Muscle layer of colon (tissue), 2 donors: ENCODE results near the gene BNIP2.
"Not testable (repeated sequence)": the region's sequence is repeated elsewhere in the genome, so short reads cannot be mapped to it uniquely, and the experiment has no call there.

Experiments
- H3K27ac ChIP-seq: one replicate; pipeline ENCODE4 v1.7.0; 2013; ENCODE audit warnings: low read depth, mild to moderate bottlenecking, low read length, moderate library complexity
- H3K27me3 ChIP-seq, 2 donors: one replicate each; pipeline ENCODE4 v1.7.0; 2013; ENCODE audit warnings: low read length in 2 of 2, mild to moderate bottlenecking in 2 of 2; ENCODE audit not compliant: insufficient read depth in 2 of 2, control insufficient read depth in 1 of 2
- H3K36me3 ChIP-seq: one replicate; pipeline ENCODE4 v1.7.0; 2013; ENCODE audit warnings: mild to moderate bottlenecking, low read length; ENCODE audit not compliant: insufficient read depth
- H3K4me1 ChIP-seq: one replicate; pipeline ENCODE4 v1.7.0; 2013; ENCODE audit warnings: mild to moderate bottlenecking, low read length; ENCODE audit not compliant: insufficient read depth
- H3K4me3 ChIP-seq, 2 donors: one replicate each; pipeline ENCODE4 v1.7.0; 2013; ENCODE audit warnings: low read length in 2 of 2, low read depth in 1 of 2, mild to moderate bottlenecking in 1 of 2, moderate library complexity in 1 of 2
- H3K9ac ChIP-seq: one replicate; pipeline ENCODE4 v1.7.0; 2013; ENCODE audit warnings: low read length
- H3K9me3 ChIP-seq: one replicate; pipeline ENCODE4 v1.7.0; 2013; ENCODE audit warnings: mild to moderate bottlenecking, low read length
- donor health status: abdominal sarcoma.
- donor health status: Adenocarcinoma of cecum.

BNIP2 gene

DNA sequence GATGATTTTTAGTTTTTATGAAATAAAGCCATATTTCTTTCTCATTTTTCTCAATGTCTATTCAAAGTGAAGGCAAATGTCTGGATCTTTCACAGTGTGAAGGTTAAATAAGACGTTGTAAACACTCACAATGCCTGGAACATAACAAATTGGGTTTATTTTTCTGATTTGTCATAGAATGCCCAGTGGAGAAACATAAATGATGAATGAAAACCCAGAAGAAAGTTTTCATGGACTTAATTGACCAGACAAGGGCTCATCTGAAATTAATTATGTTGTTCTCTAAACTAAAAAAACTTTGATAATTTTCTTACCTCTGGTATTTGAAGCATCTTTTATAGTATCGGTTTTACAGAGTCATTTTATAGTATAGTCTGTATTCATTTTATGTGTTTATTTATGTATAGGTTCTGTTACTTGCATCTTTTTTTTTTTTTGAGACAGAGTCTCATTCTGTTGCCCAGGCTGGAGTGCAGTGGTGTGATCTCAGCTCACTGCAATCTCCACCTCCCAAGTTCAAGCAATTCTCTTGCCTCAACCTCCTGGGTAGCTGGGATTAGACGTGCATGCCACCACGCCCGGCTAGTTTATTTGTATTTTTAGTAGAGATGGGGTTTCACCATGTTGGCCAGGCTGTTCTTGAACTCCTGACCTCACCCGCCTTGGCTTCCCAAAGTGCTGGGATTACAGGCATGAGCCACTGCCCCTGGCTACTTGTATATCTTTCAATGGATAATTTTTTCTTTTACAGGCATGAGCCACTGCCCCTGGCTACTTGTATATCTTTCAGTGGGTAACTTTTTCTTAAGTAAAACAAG is 15.1 kb upstream of the BNIP2 start:
- Histone ChIP-seq H3K27ac (no peak overlapping the region), H3K36me3 (no peaks in the 10 kb centered on the region), H3K27me3 (no peaks in the 10 kb centered on the region), H3K9me3 (no peaks in the 10 kb centered on the region), H3K9ac (no peak overlapping the region), H3K4me3 (no peak overlapping the region), H3K4me1 (no peaks in the 10 kb centered on the region)

DNA sequence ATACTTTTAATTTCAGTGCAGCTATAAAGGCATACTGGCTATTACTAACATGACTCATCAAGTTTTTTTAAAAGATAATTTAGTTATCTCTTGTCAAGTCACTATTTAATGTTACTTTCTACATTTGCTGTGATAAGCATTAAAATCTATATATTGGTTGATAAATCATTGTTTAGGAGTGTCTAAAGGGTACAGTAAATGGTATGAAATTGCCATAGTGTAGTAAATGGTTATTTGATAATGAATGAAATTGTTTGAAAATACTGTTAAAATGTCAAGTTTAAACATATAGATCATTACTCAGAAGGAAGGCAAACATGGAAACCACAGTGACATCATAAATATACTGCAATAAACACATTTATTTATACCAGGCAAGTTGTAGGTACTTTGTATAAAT is 13.2 kb upstream of the BNIP2 start:
- Histone ChIP-seq H3K4me1 (no peaks in the 10 kb centered on the region), H3K4me3 (no peak overlapping the region), H3K9ac (no peak overlapping the region), H3K27ac (no peak overlapping the region), H3K9me3 (no peaks in the 10 kb centered on the region), H3K27me3 (no peaks in the 10 kb centered on the region), H3K36me3 (no peaks in the 10 kb centered on the region)

DNA sequence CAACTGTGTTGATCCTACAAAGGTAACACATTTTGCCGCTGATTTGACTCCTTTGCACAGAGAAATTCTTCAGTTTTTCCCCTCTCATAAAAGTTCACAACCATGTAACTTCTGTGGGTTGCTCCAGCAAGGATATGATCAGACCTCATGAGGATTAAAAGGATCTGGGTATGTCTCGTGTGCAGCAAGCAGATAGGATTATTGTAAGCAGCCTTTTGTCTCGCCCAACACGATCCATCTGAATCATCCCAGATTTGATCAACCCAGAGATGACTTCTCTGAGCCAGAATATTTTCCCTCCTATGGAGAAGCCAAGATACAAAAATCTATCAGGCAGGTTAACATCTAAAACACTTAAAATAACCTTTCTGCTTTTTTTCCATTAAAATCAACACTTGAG is 12.8 kb upstream of the BNIP2 start:
- Histone ChIP-seq H3K9me3 (no peaks in the 10 kb centered on the region), H3K9ac (no peak overlapping the region), H3K4me1 (no peaks in the 10 kb centered on the region), H3K4me3 (no peak overlapping the region), H3K36me3 (no peaks in the 10 kb centered on the region), H3K27ac (no peak overlapping the region), H3K27me3 (no peaks in the 10 kb centered on the region)

DNA sequence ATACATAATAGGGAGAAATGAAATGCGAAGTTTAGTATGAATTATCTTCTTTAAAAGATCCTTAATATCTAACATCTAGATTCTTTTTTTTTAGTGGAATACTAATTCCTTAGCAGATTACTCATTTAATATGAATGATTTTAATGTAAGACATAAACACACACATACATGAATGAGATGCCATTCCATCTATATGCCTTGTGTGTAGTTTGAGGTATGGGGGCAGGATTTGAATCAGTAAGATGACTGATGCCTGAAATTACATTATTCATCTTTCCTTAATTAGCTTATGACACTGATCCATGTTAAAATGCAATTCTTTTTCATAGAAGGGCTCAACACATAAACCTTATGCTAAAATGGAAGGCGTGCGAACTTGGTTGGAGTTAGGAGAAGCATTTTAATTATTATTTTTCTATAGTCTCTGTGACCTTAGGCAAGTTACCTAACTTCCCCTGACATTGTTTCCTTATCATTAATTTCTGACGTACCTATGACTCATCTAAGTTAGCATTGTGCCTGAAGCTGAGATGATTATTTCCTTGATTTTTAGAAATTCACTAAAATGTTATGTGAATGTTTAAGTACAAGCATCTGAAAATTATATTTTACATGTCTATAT is 10.8 kb upstream of the BNIP2 start:
- Histone ChIP-seq H3K9ac (no peak overlapping the region), H3K9me3 (no peaks in the 10 kb centered on the region), H3K4me1 (no peaks in the 10 kb centered on the region), H3K4me3 (no peak overlapping the region), H3K27me3 (no peaks in the 10 kb centered on the region), H3K27ac (no peak overlapping the region), H3K36me3 (no peaks in the 10 kb centered on the region)

DNA sequence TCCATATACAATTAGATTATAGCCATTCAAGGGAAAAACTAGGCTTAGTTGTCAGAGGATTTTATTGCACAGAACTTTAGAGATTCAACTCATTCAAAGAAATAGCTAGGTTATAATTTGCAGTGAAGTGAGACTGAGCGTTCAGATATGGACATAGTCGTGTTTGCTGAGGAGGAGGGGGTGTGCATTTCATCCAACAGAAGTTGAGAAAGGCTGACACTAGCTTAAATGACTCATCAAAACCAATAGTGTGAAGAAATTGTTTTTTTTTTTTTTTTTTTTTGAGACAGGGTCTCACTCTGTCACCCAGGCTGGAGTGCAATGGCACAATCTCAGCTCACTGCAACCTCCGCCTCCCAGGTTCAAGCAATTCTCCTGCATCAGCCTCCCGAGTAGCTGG is 8.9 kb upstream of the BNIP2 start:
- not testable (repeated sequence) for H3K4me1 ChIP-seq, H3K9me3 ChIP-seq, H3K36me3 ChIP-seq, H3K27ac ChIP-seq, H3K9ac ChIP-seq, H3K27me3 ChIP-seq, H3K4me3 ChIP-seq

DNA sequence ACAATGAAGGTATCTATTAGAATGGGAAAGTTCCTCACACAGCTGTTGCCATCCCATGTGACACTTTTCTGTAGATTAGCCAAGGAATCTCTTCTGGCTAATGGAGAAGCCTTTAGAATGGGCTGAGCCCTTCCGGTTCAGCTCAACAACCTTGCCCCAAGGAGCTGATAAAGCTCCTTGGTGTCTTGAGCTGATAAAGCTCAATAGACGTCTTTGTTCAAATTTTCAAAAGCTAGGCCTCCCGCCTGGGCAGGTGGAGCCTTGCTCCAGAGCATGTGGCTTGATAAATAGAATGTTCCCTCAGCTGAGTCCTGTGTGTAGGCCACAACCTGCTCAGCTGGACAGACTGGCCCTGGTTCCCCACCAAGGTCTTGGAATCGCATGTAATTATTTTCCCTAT is 7.2 kb upstream of the BNIP2 start:
- no peaks in the 10 kb centered on the region for H3K27me3 ChIP-seq
- no peaks in the 10 kb centered on the region for H3K36me3 ChIP-seq
- H3K4me1 ChIP-seq, result no peaks in the 10 kb centered on the region
- no peak overlapping the region for H3K4me3 ChIP-seq
- H3K9ac ChIP-seq, result no peak overlapping the region
- H3K9me3 ChIP-seq, result no peaks in the 10 kb centered on the region
- no peak overlapping the region for H3K27ac ChIP-seq

DNA sequence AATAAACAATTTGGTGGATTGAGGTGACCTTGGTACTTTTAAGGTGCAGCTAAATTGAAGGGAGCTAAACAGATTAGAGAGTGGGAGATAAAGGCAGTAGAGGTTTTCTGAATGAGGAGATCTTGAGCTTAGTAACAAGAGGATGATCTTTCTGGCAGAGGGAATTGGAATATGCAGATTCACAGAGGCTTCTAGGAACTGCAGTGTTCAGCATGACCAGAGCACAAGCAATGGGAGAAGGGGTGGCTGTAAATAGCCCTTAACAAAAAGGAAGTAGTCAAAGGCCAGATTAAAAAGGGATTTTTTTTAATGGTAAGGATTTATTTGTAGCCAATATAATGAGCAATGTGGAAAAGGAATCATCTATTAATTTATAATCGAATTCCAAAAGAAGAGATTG is 5.7 kb upstream of the BNIP2 start:
- Histone ChIP-seq H3K36me3 (no peaks in the 10 kb centered on the region), H3K4me3 (no peak overlapping the region)

DNA sequence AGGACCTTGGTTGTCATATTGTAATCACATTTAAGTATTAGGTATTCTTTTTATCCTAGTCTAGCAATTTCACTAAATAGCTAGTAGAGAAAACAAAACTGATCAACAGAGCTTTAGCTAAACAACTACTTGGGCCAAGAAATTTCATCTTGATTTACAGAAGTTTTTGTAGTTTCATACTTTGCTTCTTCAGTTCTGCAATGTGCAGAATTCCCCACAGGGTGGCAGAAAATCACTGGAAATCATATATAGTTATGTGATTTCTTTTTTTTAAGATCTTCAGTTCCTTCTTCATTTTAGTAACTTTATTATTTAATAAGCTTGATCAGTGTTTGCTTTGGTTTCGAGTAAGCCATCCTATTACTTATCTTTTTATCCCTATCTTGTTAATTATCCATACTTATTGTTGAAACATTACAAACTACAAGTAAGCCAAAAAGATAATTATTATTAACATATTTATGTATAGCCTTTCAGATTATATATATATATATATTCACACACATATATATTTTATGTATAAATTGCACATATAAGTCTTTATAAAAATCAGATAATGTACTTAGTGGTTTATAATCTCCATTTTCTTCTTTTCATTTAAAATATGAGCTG is 2.2 kb upstream of the BNIP2 start:
- Histone ChIP-seq H3K27ac (no peak overlapping the region), H3K4me3 (no peak overlapping the region), H3K27me3 (no peaks in the 10 kb centered on the region), H3K4me1 (peaks cover 19% of the 10 kb centered on the region), H3K36me3 (peaks cover 3% of the 10 kb centered on the region), H3K9me3 (no peaks in the 10 kb centered on the region), H3K9ac (no peak overlapping the region)

More for the DNA sequence above, 5.7 kb upstream of the BNIP2 start:
- Histone ChIP-seq H3K27me3 (no peaks in the 10 kb centered on the region), H3K9me3 (no peaks in the 10 kb centered on the region), H3K4me1 (peaks cover 3% of the 10 kb centered on the region), H3K27ac (no peak overlapping the region), H3K9ac (no peak overlapping the region)

DNA sequence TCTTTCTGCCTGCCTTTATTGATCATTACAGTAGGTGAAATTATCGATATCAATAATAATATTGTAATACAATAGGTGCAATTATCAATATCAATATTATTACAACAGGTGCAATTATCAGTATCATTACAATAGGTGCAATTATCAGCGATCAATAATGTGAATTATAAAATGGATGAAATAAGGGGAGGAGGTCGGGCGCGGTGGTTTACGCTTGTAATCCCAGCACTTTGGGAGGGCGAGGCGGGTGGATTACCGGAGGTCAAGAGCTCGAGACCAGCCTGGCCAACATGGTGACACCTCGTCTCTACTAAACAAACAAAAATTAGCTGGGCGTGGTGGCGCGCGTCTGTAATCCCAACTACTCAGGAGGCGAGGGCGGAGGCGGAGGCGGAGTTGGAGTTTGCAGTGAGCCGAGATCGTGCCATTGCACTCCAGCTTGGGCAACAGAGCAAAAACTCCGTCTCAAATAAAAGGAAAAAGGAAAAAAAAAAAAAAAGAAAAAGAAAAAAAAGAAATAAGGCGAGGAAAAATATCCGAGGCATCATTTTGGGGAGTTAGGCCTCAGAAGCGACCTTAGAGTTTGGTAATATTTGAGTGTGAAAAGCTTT is 611 bp upstream of the BNIP2 start:
- H3K9ac ChIP-seq, result peak overlapping the region; percentile 50
- peak overlapping the region; percentile 97 for H3K27ac ChIP-seq
- H3K4me3 ChIP-seq, result peak overlapping the region; percentile 69 to 80
- H3K9me3 ChIP-seq, result no peaks in the 10 kb centered on the region
- H3K27me3 ChIP-seq, result no peaks in the 10 kb centered on the region
- H3K36me3 ChIP-seq, result peaks cover 4% of the 10 kb centered on the region
- H3K4me1 ChIP-seq, result peaks cover 23% of the 10 kb centered on the region

DNA sequence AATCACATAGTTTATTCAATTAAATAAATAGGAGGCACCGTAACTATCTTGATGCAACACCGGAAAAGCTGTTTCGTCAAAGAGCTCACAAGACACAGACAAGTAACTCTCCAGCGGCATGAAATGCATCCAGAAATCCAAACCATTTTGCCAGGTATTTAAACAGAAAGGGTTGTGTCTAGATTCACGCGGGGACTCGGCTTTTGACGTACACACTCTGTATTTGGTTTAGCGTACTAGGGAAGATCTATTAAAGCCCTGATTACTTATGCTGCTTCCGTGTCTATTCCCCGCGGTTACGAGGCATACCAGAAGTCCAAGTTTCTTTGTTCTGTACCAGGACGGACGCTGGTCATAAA is 718 bp downstream of the BNIP2 start:
- Histone ChIP-seq H3K9me3 (no peaks in the 10 kb centered on the region), H3K27me3 (no peaks in the 10 kb centered on the region), H3K9ac (peak overlapping the region; percentile 96), H3K4me1 (peaks cover 23% of the 10 kb centered on the region), H3K36me3 (peaks cover 4% of the 10 kb centered on the region), H3K4me3 (peak overlapping the region; percentile 80 to 92), H3K27ac (peak overlapping the region; percentile 97)

DNA sequence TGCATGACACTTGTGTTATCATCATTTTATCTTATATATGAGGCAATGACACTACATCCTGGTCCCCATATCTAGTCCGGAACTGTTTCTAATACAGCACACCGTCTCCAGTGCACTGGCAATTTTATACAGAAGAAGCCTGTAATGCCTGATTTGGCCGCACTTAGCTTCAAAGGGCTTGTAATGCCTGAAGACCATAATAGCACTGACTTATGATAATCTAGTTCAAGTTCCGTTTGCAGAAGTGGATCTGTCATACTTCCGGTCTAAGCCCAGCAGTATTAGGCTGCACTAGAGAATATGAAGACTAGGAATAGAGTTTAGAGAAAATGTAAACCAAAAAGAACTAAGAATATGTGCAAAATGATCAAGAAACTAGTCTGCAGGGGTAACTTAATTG is 1.3 kb downstream of the BNIP2 start:
- Histone ChIP-seq H3K9ac (peak overlapping the region; percentile 96), H3K9me3 (no peaks in the 10 kb centered on the region), H3K4me3 (peak overlapping the region; percentile 80 to 92), H3K4me1 (peaks cover 23% of the 10 kb centered on the region), H3K36me3 (peaks cover 4% of the 10 kb centered on the region), H3K27ac (peak overlapping the region; percentile 97), H3K27me3 (no peaks in the 10 kb centered on the region)
